Stimulated activated CD4-positive, alpha-beta T cell treated with anti-CD3 and anti-CD28 coated beads, Interleukin-15, amount 100 ng/mL, for 1 hour (primary cell): ENCODE measurements around the gene ALCAM.

Experiments
- DNase-seq, 2 donors: peaks; one replicate each; pipeline ENCODE4 v3.0.0-alpha.2; 2020; ENCODE audit warnings: low read depth in 1 of 2, low spot score in 1 of 2

ALCAM gene

DNA sequence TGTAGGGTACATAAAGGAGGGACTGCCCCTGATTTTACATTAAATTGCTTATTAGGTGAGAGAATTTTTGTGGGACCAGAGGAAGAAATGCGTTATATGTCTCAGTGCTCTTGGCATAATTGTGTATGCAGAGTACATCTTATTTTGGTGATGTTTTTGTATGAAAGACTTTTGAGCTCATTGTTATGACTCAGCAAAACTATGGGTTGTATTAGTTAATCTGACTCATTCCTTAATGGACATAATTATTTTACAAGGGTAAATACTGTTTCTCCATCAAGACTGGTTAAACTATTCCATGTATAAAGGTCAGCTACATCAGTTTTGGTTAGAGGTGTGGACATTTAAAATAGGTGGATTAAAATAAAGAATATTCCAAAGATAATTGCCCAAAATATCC, 156.8 kb downstream of the ALCAM start:
- no peak for DNase-seq

DNA sequence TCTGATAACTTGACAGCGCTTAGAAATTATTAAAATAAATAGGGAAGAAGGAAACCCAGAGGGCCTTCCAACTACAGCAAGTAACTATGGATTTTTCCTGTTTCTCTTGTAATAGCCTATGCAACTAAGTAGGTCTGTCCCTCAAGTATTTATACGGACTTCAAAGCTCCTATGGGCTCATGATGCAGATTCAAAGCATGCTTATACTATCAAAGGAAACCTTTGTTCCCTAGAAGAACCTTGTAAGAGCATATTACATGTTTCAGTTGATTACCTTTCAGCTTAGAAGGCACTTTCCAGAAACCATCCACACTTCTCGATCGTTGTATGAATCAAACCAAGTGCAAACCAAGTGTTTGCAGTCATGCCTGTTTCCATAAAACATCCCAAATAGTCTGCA, 158.8 kb downstream of the ALCAM start:
- DNase-seq = no peak

- DNase-seq = no peak
These were observed 159.8 kb downstream of the ALCAM start for GRCh38 chr3:105526360-105527111.

GRCh38 chr3:105527535-105527934, 160.8 kb downstream of the ALCAM start:
- no peak for DNase-seq

DNA sequence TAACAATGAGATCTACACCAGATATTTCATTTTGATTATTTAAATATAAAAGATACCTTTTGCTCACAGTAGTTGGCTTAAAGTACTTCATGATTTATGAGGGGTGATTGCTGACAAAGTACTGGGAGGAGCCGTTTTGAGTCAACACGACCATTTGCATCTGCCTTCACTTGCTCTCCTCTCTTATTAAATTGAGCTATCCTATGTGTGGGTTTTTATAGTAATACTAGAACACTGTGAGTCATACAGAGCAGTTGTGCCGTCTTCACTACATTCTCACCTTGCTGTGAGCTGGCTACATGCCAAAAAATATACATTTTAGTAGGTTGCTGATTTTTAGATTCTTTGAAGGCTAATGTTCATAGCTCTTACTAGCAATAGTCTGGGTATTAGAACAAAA, 161.2 kb downstream of the ALCAM start:
- no peak for DNase-seq

DNA sequence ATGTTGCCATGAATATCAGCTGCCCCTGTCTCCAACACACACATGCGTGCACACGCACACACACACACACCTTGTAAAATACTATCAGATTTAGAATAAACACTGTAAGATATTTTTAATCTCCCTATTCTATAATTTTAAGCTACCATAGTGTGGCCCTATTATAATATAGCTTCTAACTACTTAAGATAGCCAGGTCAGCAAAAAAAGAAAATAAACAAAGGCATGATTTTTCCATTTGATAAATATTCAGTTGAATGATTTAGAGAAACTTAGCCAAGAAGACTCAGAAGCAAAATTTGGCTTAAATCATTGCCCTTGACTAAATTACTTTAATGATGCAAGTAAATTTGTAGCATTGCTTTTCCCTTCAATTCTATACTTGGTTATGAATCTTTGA, 162.2 kb downstream of the ALCAM start:
- no peak for DNase-seq

GRCh38 chr3:105529456-105529855, 162.7 kb downstream of the ALCAM start:
- no peak for DNase-seq

DNA sequence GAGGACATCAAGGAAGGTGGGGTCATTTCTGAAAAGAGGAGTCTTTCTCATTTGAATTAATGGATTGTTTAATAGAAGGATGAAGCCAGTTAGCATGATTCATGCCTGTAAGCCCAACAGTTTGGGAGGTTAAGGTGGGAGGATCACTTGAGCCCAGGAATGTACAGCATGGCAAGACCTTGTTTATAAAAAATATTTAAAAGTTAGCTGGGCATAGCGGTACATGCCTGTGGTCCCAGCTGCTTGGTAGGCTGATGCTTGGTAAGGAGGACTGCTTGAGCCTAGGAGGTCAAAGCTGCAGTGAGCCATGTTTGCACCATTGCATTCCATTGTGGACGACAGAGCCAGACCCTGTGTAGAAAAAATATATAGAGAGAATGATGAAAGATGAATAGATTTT, 165.5 kb downstream of the ALCAM start:
- DNase-seq = no peak

DNA sequence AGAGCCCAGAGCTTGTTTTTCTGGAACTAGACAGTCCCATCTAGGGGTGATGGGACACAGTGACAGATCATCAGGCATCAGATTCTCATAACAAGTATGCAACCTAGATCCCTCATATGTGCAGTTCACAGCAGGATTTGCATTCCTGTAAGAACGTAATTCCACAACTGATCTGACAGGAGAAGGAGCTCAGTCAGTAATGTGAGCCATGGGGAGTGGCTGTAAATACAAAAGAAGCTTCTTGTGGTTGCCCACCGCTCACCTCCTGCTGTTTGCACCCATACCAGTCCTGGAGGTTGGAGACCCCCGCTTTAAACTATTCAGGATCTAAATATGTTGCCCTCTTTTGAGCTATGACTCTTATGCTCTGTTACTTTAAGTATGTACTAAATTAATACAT, 167.3 kb downstream of the ALCAM start:
- DNase-seq = no peak

DNA sequence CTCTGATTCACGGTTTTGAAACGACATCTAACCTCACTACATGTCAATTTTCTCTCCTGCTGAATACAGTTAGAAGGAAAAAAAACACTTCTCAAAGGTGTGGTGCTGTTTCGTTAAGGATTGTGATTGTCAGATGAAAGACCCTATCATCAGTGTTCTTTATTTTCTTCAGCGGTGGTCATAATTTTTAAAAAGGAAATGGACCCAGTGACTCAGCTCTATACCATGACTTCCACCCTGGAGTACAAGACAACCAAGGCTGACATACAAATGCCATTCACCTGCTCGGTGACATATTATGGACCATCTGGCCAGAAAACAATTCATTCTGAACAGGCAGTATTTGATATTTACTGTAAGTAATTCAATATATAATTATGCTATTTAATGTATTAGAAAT, 167.8 kb downstream of the ALCAM start:
- DNase-seq = no peak

DNA sequence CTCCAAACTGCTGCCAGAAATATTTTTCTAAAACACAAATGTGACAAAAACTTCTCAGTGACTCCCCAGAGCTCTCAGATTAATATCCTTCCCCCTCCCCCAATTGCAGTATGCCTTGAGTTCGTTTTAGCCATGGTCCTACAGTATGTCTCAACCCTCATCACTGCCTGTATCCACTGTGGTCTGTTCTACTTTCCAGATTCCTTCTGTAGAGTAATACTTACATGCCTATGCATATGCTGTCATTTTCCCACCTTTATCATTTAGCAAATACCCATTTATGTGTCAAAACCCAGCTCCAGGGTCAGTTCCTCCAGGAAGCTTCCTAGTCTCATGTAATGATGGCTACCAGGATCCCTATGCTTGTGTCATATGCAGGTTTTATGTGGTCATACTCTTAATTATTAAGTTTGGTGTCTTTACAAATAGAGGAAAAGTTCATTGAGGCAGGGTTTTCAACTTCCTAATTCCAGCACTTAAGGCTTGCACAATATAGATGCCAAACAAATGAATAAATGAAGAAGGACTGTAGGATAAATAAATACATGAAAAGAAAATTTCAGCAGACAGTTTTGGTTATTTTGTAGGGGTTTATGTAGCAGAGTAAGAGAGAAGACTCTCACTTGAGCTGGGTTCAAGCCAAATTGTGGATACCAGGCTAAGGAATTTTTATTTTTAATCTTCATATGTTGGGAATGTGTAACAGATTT, 170.8 kb downstream of the ALCAM start:
- no peak for DNase-seq

DNA sequence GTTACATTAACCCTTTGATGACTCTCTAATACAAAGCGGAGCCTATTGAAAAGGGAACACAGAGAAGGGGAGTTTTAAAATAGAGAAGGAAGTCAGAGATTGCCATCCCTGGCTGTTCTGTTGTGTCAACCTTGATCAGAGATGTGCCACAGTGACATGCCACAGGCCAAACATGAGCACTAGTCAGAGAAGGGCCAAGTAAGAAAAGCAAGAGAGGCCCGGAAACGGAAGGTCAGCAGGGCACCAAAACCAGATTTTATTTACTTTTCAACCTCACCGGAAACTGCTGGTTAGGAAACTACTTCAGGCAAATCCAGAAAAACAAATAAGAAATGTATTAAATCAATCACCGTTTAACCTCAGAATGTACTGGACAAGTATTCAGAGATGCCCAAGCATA, 171.8 kb downstream of the ALCAM start:
- no peak for DNase-seq

- no peak for DNase-seq
These were observed 173.2 kb downstream of the ALCAM start for GRCh38 chr3:105539897-105540296.

GRCh38 chr3:105542282-105543019, 175.7 kb downstream of the ALCAM start:
- DNase-seq = no peak

- no peak for DNase-seq
These were observed 178.3 kb downstream of the ALCAM start for GRCh38 chr3:105545051-105545450.

DNA sequence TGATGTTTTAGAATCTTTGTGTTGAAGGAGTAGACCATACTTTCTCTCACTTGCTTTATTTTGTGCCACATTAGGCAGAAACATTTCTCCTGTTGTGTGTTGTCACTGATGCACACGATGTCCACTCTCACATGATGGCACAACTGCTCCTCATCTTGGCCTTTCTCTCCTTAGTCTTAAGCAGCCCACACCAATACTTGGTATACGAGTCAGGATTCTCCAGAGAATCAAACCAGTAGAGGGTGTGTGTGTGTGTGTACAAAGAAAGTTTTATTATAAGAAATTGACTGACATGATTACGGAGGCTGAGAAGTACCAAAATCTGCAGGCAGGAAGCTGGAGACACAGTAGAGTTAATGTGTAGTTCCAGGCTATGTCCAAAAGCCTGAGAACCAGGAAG, 187.1 kb downstream of the ALCAM start:
- DNase-seq = no peak

GRCh38 chr3:105555206-105555605, 188.5 kb downstream of the ALCAM start:
- no peak for DNase-seq

- DNase-seq = no peak
These were observed 193.1 kb downstream of the ALCAM start for GRCh38 chr3:105559856-105560255.

- no peak for DNase-seq
These were observed 195.2 kb downstream of the ALCAM start for GRCh38 chr3:105561876-105562275.

DNA sequence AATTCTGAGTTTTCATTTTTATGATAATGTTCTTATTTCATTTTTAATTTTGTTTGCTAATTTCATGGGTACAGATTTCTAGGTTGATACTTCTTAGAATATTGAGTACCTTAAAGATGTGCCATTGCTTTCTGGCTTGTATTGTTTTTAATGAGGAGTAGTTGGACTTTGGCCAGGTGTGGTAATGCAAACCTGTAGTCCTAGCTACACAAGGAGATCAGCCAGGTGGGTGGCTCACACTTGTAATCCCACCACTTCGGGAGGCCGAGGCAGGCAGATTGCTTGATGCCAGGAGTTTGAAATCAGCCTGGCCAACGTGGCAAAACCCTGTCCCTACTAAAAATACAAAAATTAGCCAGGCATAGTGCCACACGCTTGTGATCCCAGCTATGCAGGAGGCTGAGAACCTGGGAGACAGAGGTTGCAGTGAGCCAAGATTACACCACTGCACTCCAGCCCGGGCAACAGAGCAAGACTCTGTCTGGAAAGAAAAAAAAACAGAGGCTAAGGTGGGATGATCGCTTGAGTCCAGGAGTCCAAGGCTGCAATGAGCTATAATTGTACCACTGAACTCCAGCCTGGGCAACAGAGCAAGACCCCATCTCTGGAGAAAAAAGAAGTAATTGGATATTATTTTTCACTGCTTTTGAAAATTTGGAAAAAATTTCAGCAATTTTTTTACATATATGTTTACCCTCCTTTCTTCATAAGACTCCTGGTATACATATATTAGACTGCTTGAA, 198.0 kb downstream of the ALCAM start:
- DNase-seq = no peak

DNA sequence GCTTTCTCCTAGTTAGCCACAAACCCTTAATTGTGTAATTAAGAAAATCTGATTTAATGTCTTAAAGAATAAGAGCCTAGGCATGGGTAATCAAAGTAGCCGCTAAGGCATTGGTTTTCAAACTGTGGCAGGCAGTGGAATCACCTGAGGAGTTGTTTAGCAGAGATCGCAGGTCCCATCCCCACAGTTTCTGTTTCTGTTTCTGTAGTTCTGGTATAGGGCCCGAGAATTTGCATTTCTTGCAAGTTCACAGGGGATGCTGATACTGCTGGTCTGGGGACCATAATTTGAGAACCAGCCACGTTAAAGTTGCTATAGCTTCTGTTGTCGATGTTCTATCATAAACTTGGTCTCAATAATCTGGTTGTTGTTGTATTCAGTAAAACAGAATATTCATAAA, 204.3 kb downstream of the ALCAM start:
- DNase-seq = no peak
